Activated CD4-positive, alpha-beta T cell treated with anti-CD3 and anti-CD28 coated beads, Interleukin-2, amount 10 ng/mL, durations not matched to agents 7 days and 5 days (primary cell): Measurements from ENCODE around the gene OPN3. TPM values are rescaled to one million over a fixed set of nuclear protein-coding genes. Genes with fewer than 3 reads are reported as not detected.

ENCODE experiments used
- CTCF ChIA-PET: fragments of 350-600 bp; sonication (Branson Sonifier 250); formaldehyde crosslinking; loops from one replicate; lab custom pipeline; 2021; ENCODE audit warnings: antibody characterized with exemption; lab: Charles Lee
- POLR2A ChIA-PET: fragments of 350-600 bp; sonication (Branson Sonifier 250); formaldehyde crosslinking; loops from one replicate; lab custom pipeline; 2021; ENCODE audit warnings: antibody characterized with exemption; lab: Charles Lee
- DNase-seq: peaks from one replicate; pipeline ENCODE4 v3.0.0-alpha.2; 2020
- H3K27ac Mint-ChIP-seq: one replicate; pipeline ENCODE4 v1.8.0; 2021; ENCODE audit warnings: mild to moderate bottlenecking, moderate library complexity, mixed read lengths
- H3K27me3 Mint-ChIP-seq: one replicate; pipeline ENCODE4 v1.8.0; 2021; ENCODE audit warnings: mixed read lengths
- H3K36me3 Mint-ChIP-seq: one replicate; pipeline ENCODE4 v1.8.0; 2021; ENCODE audit warnings: low read depth, mixed read lengths
- H3K4me1 Mint-ChIP-seq: one replicate; pipeline ENCODE4 v1.8.0; 2021; ENCODE audit warnings: mixed read lengths
- H3K4me3 Mint-ChIP-seq: one replicate; pipeline ENCODE4 v1.8.0; 2021; ENCODE audit warnings: mild to moderate bottlenecking, moderate library complexity, mixed read lengths
- H3K9me3 Mint-ChIP-seq: one replicate; pipeline ENCODE4 v1.8.0; 2021; ENCODE audit warnings: mixed read lengths
- total RNA-seq, 2 experiments: library from RNA; stranded (reverse); gene quantifications; one replicate each; pipeline ENCODE4 v1.2.3, GENCODE V29; 2021

Gene OPN3
- total RNA-seq, 2 experiments from 2014 or later = 17.2 to 18.1 TPM

DNA sequence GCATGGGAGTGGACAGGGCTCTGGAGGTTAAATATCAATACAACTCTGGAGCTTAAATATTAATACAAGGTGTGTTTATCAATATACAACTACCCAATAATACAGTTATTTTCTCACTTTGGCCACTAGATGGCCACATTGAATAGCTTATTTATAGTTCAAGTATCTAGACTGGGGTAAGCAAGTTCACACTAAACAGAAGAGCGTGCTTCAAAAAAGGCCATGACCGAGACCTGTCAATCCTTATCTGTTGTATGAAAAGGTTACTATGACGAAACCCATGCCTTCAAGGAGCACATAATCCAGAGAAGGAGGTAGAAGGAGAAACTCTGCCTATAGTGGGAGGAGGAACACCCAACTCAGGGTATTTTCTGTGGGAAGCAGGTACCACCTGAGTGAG, 29.1 kb downstream of the OPN3 start:
- Mint-ChIP-seq H3K27ac (no peak overlapping the region), H3K4me3 (no peak overlapping the region), H3K36me3 (no peaks in the 10 kb centered on the region), H3K27me3 (no peaks in the 10 kb centered on the region), H3K9me3 (no peaks in the 10 kb centered on the region), H3K4me1 (peaks cover 3% of the 10 kb centered on the region)
- ChIA-PET CTCF (interaction anchor here (0.7 to 2.2 kb wide), 10 partner anchors 9 to 387 kb away, joined by 3 to 6 read pairs (median 3); partner anchors contain the start of genes CHML, KMO and OPN3), POLR2A (no interaction called here)
- peak; percentile 28 for DNase-seq

DNA sequence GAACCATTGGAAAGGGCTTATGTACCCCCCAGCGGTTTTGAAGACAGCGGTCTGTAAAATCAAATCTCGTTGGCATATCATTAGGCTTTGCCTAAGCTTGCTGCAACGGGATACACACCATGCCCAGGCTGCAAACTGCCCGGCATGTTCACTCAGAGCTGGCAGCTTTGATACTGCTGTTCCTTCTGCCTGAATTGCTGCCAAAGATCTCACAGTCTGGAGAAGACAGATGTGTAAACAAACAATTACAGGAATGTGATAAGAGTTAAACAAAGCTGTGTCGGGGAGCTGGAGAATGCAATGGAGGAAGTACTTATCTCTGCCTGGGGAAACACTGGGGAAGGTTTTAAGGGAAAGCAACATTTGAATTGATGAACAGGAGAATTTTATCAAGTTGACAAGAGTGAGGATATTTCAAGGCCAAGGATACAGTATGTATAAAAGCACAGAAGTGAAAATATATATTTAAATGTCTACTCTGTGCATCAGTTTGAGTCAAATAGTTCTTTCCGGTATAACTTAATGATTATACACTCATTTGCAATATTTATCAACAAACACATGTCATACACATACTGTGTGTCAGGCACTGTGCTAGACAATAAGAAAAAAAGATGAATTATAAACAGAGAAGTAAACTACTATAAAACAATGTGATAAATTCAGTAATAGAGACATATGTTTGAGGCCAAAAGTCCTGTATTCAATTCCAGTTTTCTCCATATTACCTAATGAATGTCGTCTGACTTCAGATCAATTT, 29.9 kb downstream of the OPN3 start:
- ChIA-PET CTCF (interaction anchor here (0.7 to 2.2 kb wide), 10 partner anchors 8 to 388 kb away, joined by 3 to 5 read pairs (median 3); partner anchors contain the start of genes CHML, KMO and OPN3), POLR2A (no interaction called here)
- H3K9me3 Mint-ChIP-seq = no peaks in the 10 kb centered on the region
- no peak for DNase-seq
- H3K36me3 Mint-ChIP-seq = no peaks in the 10 kb centered on the region
- no peak overlapping the region for H3K27ac Mint-ChIP-seq
- H3K4me1 Mint-ChIP-seq = peaks cover 3% of the 10 kb centered on the region
- no peak overlapping the region for H3K4me3 Mint-ChIP-seq
- no peaks in the 10 kb centered on the region for H3K27me3 Mint-ChIP-seq

- no peak for DNase-seq
- H3K27ac Mint-ChIP-seq = no peak overlapping the region
- peaks cover under 1% of the 10 kb centered on the region for H3K36me3 Mint-ChIP-seq
- H3K4me3 Mint-ChIP-seq = no peak overlapping the region
- ChIA-PET POLR2A (no interaction called here), CTCF (no interaction called here)
- no peaks in the 10 kb centered on the region for H3K9me3 Mint-ChIP-seq
- H3K4me1 Mint-ChIP-seq = peaks cover 3% of the 10 kb centered on the region
- H3K27me3 Mint-ChIP-seq = no peaks in the 10 kb centered on the region
These were observed 31.7 kb downstream of the OPN3 start for GRCh38 chr1:241608379-241609033.

DNA sequence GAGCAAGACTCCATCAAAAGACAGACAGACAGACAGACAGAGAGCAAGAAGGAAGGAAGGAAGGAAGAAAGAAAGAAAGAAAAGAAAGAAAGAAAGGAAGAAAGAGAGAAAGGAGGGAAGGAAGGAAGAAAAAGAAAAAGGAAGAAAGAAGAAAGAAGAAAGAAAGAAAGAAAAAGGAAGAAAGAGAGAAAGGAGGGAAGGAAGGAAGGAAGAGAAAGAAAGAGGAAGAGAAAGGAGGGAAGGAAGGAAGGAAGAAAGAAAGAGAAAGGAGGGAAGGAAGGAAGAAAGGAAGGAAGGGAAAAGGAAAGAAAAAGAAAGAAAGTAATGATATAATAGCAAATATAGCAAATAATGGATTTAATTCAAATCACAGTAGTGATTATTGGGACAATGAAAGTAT, 32.7 kb downstream of the OPN3 start:
- Mint-ChIP-seq H3K9me3 (no peaks in the 10 kb centered on the region), H3K27ac (no peak overlapping the region), H3K36me3 (peaks cover 8% of the 10 kb centered on the region), H3K4me3 (no peak overlapping the region), H3K4me1 (no peaks in the 10 kb centered on the region), H3K27me3 (no peaks in the 10 kb centered on the region)
- POLR2A ChIA-PET = no interaction called here
- CTCF ChIA-PET = interaction anchor here (0.6 kb wide), 2 partner anchors 79 to 263 kb away, joined by 3 to 4 read pairs; no protein-coding TSS in a partner anchor
- no peak for DNase-seq

GRCh38 chr1:241606544-241606943, 33.6 kb downstream of the OPN3 start:
- H3K4me1 Mint-ChIP-seq = no peaks in the 10 kb centered on the region

DNA sequence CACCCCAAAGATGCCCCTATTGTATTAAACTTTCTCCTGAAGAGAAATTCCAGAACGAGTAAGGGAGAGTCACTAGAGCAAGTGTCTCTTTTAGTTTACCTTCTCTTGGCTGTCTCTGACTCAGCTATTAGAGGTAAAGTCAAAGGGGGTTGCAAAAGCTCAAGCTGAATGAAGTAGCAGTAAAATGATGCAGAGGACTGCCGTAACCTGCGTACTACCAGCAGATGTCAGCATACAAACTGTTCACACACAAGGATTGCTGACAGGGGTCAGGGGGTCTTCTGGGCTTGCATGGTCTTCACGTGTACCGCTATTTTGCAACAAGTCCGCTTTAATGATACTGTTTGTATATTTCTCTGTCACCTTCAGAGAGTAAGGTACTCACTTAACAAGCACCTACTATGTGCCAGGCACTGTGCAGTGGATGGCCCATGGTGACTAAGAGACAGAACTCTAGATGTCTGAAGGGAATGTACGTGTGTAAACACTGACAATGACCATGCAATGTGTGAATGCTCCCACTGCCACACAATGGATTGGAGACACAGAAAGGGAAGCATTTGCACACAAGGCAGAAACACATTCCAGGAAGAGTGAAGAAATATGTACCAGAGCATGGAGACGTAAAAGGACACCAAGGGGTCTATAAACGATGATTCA, 34.9 kb downstream of the OPN3 start:
- no peaks in the 10 kb centered on the region for H3K9me3 Mint-ChIP-seq
- ChIA-PET CTCF (no interaction called here), POLR2A (no interaction called here)
- no peaks in the 10 kb centered on the region for H3K4me1 Mint-ChIP-seq
- no peak for DNase-seq
- H3K27me3 Mint-ChIP-seq = no peaks in the 10 kb centered on the region
- H3K36me3 Mint-ChIP-seq = peaks cover 23% of the 10 kb centered on the region
- H3K4me3 Mint-ChIP-seq = no peak overlapping the region
- H3K27ac Mint-ChIP-seq = no peak overlapping the region

More at GRCh38 chr1:241606544-241606943, 33.6 kb downstream of the OPN3 start:
- Mint-ChIP-seq H3K36me3 (peaks cover 15% of the 10 kb centered on the region), H3K27ac (no peak overlapping the region), H3K4me3 (no peak overlapping the region), H3K9me3 (no peaks in the 10 kb centered on the region), H3K27me3 (no peaks in the 10 kb centered on the region)
- no peak for DNase-seq
- POLR2A ChIA-PET = interaction anchor here (0.6 kb wide), 1 partner anchor 17 kb away, joined by 3 read pairs; no protein-coding TSS in a partner anchor
- CTCF ChIA-PET = no interaction called here

DNA sequence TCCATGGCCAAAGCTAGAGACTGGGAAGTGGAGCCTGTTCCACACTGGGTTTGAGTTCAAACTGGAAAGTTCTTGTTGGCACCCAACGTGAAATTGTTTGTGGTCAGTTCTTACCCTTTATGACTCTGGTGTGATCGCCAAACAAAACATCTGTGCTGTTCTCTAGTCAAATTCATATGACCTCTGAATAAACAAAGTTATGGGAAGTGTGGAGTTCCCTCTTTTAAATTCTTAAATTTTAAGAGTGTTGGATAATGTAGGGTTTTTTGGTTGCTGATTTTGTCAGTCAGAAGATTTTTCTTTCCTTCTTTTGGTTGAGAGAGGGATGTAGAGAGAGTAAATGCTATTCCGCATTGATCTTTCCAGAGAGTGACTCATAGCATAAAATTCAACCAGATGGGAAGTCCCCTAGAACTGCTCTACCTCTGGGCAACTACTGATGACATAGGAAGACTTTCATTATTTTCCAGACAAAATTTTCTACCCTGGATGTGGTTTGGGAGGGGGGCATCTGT, 36.4 kb downstream of the OPN3 start:
- Mint-ChIP-seq H3K27ac (no peak overlapping the region), H3K9me3 (no peaks in the 10 kb centered on the region), H3K27me3 (no peaks in the 10 kb centered on the region), H3K4me1 (no peaks in the 10 kb centered on the region), H3K4me3 (no peak overlapping the region), H3K36me3 (peaks cover 23% of the 10 kb centered on the region)
- CTCF ChIA-PET = no interaction called here
- POLR2A ChIA-PET = no interaction called here
- DNase-seq = no peak

GRCh38 chr1:241600496-241600901, 39.7 kb downstream of the OPN3 start:
- POLR2A ChIA-PET = no interaction called here
- Mint-ChIP-seq H3K4me3 (no peak overlapping the region), H3K36me3 (peaks cover 25% of the 10 kb centered on the region), H3K9me3 (no peaks in the 10 kb centered on the region), H3K27ac (no peak overlapping the region), H3K4me1 (no peaks in the 10 kb centered on the region), H3K27me3 (no peaks in the 10 kb centered on the region)
- CTCF ChIA-PET = no interaction called here
- DNase-seq = no peak

GRCh38 chr1:241598249-241598648, 41.9 kb downstream of the OPN3 start:
- DNase-seq = no peak
- no peaks in the 10 kb centered on the region for H3K4me1 Mint-ChIP-seq
- no peaks in the 10 kb centered on the region for H3K9me3 Mint-ChIP-seq
- ChIA-PET CTCF (no interaction called here), POLR2A (no interaction called here)
- no peaks in the 10 kb centered on the region for H3K27me3 Mint-ChIP-seq
- peaks cover 35% of the 10 kb centered on the region for H3K36me3 Mint-ChIP-seq
- H3K4me3 Mint-ChIP-seq = no peak overlapping the region
- H3K27ac Mint-ChIP-seq = no peak overlapping the region

DNA sequence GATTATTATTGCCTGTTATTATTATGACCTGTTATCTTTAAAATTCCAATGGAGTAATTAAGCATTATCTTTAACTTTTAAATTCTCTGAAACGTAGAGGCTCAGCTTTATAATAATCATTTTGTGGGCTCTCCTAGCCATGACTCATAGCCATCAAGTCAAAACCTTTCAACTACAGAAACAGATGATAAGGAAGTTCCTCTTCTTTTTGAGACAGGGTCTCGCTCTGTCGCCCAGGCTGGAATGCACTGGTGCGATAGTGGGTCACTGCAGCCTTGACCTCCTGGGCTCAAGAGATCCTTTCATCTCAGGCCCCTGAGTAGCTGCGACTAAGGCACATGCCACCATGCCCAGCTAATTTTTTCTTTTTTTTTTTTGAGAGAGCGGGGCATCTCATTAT, 43.5 kb downstream of the OPN3 start:
- POLR2A ChIA-PET = no interaction called here
- peak overlapping the region; percentile 14 for H3K27ac Mint-ChIP-seq

DNA sequence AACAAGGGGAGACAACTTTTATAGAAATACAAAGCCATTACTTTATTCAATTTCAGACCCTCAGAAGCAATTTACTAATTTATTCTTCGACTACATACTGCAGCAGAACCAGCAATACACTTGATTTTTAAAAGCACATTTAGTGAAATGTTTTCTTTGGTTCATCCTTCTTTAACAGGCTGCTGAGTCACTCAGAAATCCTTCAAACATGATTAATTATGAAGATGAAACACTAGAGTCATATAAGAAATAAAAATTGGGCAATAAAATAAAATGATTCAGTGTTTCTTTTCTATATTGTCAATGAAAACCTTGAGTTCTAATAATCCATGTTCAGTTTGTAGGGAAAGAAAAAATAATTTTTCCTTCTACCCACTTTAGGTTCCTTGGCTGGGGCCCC, 47.0 kb downstream of the OPN3 start:
- DNase-seq = no peak
- Mint-ChIP-seq H3K36me3 (peaks cover 18% of the 10 kb centered on the region), H3K4me3 (no peak overlapping the region), H3K9me3 (no peaks in the 10 kb centered on the region), H3K27ac (no peak overlapping the region), H3K4me1 (peaks cover 2% of the 10 kb centered on the region), H3K27me3 (no peaks in the 10 kb centered on the region)
- CTCF ChIA-PET = no interaction called here
- POLR2A ChIA-PET = no interaction called here

More for the DNA sequence above, 43.5 kb downstream of the OPN3 start:
- Mint-ChIP-seq H3K4me1 (peaks cover 2% of the 10 kb centered on the region), H3K9me3 (no peaks in the 10 kb centered on the region), H3K27me3 (no peaks in the 10 kb centered on the region), H3K4me3 (no peak overlapping the region), H3K36me3 (peaks cover 25% of the 10 kb centered on the region)
- CTCF ChIA-PET = interaction anchor here (1.0 kb wide), 1 partner anchor 10 kb away, joined by 3 read pairs; no protein-coding TSS in a partner anchor
- no peak for DNase-seq

- CTCF ChIA-PET = interaction anchor here (0.6 kb wide), 1 partner anchor 418 kb away, joined by 4 read pairs; no protein-coding TSS in a partner anchor
- no peak overlapping the region for H3K27ac Mint-ChIP-seq
These were observed 47.8 kb downstream of the OPN3 start for GRCh38 chr1:241592273-241592958.

More at GRCh38 chr1:241592273-241592958, 47.8 kb downstream of the OPN3 start:
- DNase-seq = no peak
- H3K9me3 Mint-ChIP-seq = no peaks in the 10 kb centered on the region
- POLR2A ChIA-PET = no interaction called here
- peaks cover 2% of the 10 kb centered on the region for H3K4me1 Mint-ChIP-seq
- no peak overlapping the region for H3K4me3 Mint-ChIP-seq
- H3K36me3 Mint-ChIP-seq = peaks cover 16% of the 10 kb centered on the region
- no peaks in the 10 kb centered on the region for H3K27me3 Mint-ChIP-seq
